HepG2 (cell line): ENCODE results near the gene OAF. TPM values are rescaled to one million over a fixed set of nuclear protein-coding genes. Genes with fewer than 3 reads are reported as not detected.

Source experiments
- CCDC6 ChIP-seq: sonication (generic); formaldehyde crosslinking; IDR thresholded peaks from 2 replicates; pipeline ENCODE4 v1.8.1; 2022; ENCODE audit warnings: mild to moderate bottlenecking, missing genetic modification reagents, moderate library complexity
- CENPT ChIP-seq: sonication (generic); formaldehyde crosslinking; IDR thresholded peaks from 2 replicates; pipeline ENCODE4 v1.8.0; 2022; ENCODE audit warnings: low read depth, mild to moderate bottlenecking, moderate library complexity, missing genetic modification reagents
- DRAP1 ChIP-seq: IDR thresholded peaks from 2 replicates; pipeline ENCODE4 v1.6.1; 2016; ENCODE audit warnings: missing genetic modification reagents, missing compliant biosample characterization
- GTF3A ChIP-seq: sonication (generic); formaldehyde crosslinking; conservative IDR thresholded peaks from 2 replicates; pipeline ENCODE4 v1.4.0; 2020; ENCODE audit warnings: mild to moderate bottlenecking, missing genetic modification reagents
- HMG20B ChIP-seq: conservative IDR thresholded peaks from 2 replicates; pipeline ENCODE4 v1.6.1; 2016; ENCODE audit warnings: missing genetic modification reagents, missing compliant biosample characterization
- KAT7 ChIP-seq: IDR thresholded peaks from 2 replicates; pipeline ENCODE4 v1.6.1; 2018; ENCODE audit warnings: borderline replicate concordance, missing compliant biosample characterization
- KDM6A ChIP-seq: IDR thresholded peaks from 2 replicates; pipeline ENCODE4 v1.6.1; 2016; ENCODE audit warnings: low read depth
- RNF2 ChIP-seq: fragments of 450-650 bp; conservative IDR thresholded peaks from 2 replicates; pipeline ENCODE4 v1.6.1; 2016; ENCODE audit warnings: low read depth
- SALL1 ChIP-seq: sonication (generic); formaldehyde crosslinking; IDR thresholded peaks from 2 replicates; pipeline ENCODE4 v1.8.0; 2022; ENCODE audit warnings: mild to moderate bottlenecking, missing genetic modification reagents
- SOX13 ChIP-seq, 3 experiments: fragments of 450-650 bp in 1 of 3; sonication (generic) in 1 of 3; formaldehyde crosslinking in 1 of 3; IDR thresholded peaks in 2 of 3; conservative IDR thresholded peaks in 1 of 3; 2 replicates each; pipeline versions ENCODE4 v1.5.0 to v1.6.1; 2016 to 2020; ENCODE audit warnings: antibody characterized with exemption in 1 of 3, mild to moderate bottlenecking in 1 of 3, missing compliant biosample characterization in 1 of 3, missing genetic modification reagents in 1 of 3, moderate library complexity in 1 of 3
- SOX6 ChIP-seq, 2 experiments: fragments of 450-650 bp in 1 of 2; sonication (generic) in 1 of 2; formaldehyde crosslinking in 1 of 2; IDR thresholded peaks; 2 replicates each; pipeline versions ENCODE4 v1.4.0 to v1.6.1; 2017 to 2020; ENCODE audit warnings: antibody characterized with exemption in 1 of 2, mild to moderate bottlenecking in 1 of 2, missing genetic modification reagents in 1 of 2
- SP1 ChIP-seq, 2 experiments: fragments of 450-650 bp in 1 of 2; sonication (generic) in 1 of 2; formaldehyde crosslinking in 1 of 2; IDR thresholded peaks; 2 replicates each; pipeline versions ENCODE4 v1.4.0 to v1.6.1; 2016 to 2020; ENCODE audit warnings: missing genetic modification reagents in 1 of 2
- ZBTB7B ChIP-seq: sonication (generic); formaldehyde crosslinking; IDR thresholded peaks from 2 replicates; pipeline ENCODE4 v1.4.0; 2020; ENCODE audit warnings: missing genetic modification reagents
- ZFX ChIP-seq: sonication (generic); formaldehyde crosslinking; IDR thresholded peaks from 2 replicates; pipeline ENCODE4 v1.4.0; 2020; ENCODE audit warnings: mild to moderate bottlenecking, low read depth, missing genetic modification reagents, moderate library complexity
- ZNF263 ChIP-seq: sonication (generic); formaldehyde crosslinking; IDR thresholded peaks from 2 replicates; pipeline ENCODE4 v1.4.0; 2020; ENCODE audit warnings: missing genetic modification reagents
- ZNF503 ChIP-seq: sonication (generic); formaldehyde crosslinking; IDR thresholded peaks from 2 replicates; pipeline ENCODE4 v1.4.0; 2020; ENCODE audit warnings: missing genetic modification reagents
- ZNF605 ChIP-seq: sonication (generic); formaldehyde crosslinking; IDR thresholded peaks from 2 replicates; pipeline ENCODE4 v1.8.0; 2022; ENCODE audit warnings: mild to moderate bottlenecking, missing genetic modification reagents
- ZNF639 ChIP-seq: conservative IDR thresholded peaks from 2 replicates; pipeline ENCODE4 v1.6.1; 2018; ENCODE audit warnings: missing genetic modification reagents
- ZSCAN22 ChIP-seq: sonication (generic); formaldehyde crosslinking; IDR thresholded peaks from 2 replicates; pipeline ENCODE4 v1.4.0; 2020; ENCODE audit warnings: mild to moderate bottlenecking, missing genetic modification reagents
- polyA plus RNA-seq, 8 experiments: library from polyadenylated mRNA; depleted of rRNA in 3 of 8; stranded (reverse) in 7 of 8; unstranded in 1 of 8; fragments of >200 nt; fragmentation: Illumina TruSeq in 4 of 8; extraction: Trizol in 4 of 8; gene quantifications; 2 replicates each; pipeline versions ENCODE4 v1.2.1 to v1.2.3, GENCODE V29; 2011 to 2016; ENCODE audit warnings: low read depth in 4 of 8, missing spikeins in 1 of 8, mixed read lengths in 1 of 8; ENCODE audit not compliant: insufficient read depth in 1 of 8
- total RNA-seq, 5 experiments: library from RNA; depleted of rRNA; stranded (reverse); fragments of >200 nt; fragmentation: Illumina TruSeq; extraction: Trizol; gene quantifications; 2 replicates each; pipeline ENCODE4 v1.2.3, GENCODE V29; 2016; ENCODE audit warnings: low read depth in 1 of 5
- TF ChIP-seq, protein P1 (sequence below): sonication (generic); formaldehyde crosslinking; IDR thresholded peaks from 2 replicates; pipeline ENCODE4 v1.5.0; 2020; ENCODE audit warnings: missing genetic modification reagents
- TF ChIP-seq, protein P2 (sequence below): sonication (generic); formaldehyde crosslinking; IDR thresholded peaks from 2 replicates; pipeline ENCODE4 v1.4.0; 2020; ENCODE audit warnings: mild to moderate bottlenecking, low read depth, missing genetic modification reagents

The OAF gene
- total and polyA plus RNA-seq, 2 of the 13 experiments (the other 11 are each of a cell fraction or from before 2014, with no cell fraction given) = 63.7 to 94.6 TPM

- TF ChIP-seq, protein P1, sequence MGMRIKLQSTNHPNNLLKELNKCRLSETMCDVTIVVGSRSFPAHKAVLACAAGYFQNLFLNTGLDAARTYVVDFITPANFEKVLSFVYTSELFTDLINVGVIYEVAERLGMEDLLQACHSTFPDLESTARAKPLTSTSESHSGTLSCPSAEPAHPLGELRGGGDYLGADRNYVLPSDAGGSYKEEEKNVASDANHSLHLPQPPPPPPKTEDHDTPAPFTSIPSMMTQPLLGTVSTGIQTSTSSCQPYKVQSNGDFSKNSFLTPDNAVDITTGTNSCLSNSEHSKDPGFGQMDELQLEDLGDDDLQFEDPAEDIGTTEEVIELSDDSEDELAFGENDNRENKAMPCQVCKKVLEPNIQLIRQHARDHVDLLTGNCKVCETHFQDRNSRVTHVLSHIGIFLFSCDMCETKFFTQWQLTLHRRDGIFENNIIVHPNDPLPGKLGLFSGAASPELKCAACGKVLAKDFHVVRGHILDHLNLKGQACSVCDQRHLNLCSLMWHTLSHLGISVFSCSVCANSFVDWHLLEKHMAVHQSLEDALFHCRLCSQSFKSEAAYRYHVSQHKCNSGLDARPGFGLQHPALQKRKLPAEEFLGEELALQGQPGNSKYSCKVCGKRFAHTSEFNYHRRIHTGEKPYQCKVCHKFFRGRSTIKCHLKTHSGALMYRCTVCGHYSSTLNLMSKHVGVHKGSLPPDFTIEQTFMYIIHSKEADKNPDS (CRISPR knock-in tag) = no peak
- TF ChIP-seq ZSCAN22 (CRISPR knock-in tag) = no peak
- TF ChIP-seq ZNF605 (CRISPR knock-in tag) = 0 out of 2 replicates have a peak, but pooled peaks have one; percentile 34
- 0 out of 2 replicates have a peak, but pooled peaks have one; percentile 8 for TF ChIP-seq CENPT
- TF ChIP-seq SALL1 (CRISPR knock-in tag) = peak; percentile 26
- TF ChIP-seq, protein P2, sequence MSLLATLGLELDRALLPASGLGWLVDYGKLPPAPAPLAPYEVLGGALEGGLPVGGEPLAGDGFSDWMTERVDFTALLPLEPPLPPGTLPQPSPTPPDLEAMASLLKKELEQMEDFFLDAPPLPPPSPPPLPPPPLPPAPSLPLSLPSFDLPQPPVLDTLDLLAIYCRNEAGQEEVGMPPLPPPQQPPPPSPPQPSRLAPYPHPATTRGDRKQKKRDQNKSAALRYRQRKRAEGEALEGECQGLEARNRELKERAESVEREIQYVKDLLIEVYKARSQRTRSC = 0 out of 2 replicates have a peak, but pooled peaks have one; percentile 47
- TF ChIP-seq DRAP1 (CRISPR knock-in tag) = peak; percentile 53; the same call in 1 of the 2 replicates
- TF ChIP-seq SOX13 (IDR thresholded peaks at IDR 0.05) = no peak
- peak in 1 of 2 experiments; percentile 35; a peak in 1 of 4 replicates for TF ChIP-seq SOX13 (CRISPR knock-in tag; conservative IDR thresholded peaks at IDR 0.05 in 1 of 2, IDR thresholded peaks at IDR 0.05 in 1 of 2)
- TF ChIP-seq KAT7 (CRISPR knock-in tag) = peak; percentile 19; the same call in 1 of the 2 replicates
- TF ChIP-seq CCDC6 (CRISPR knock-in tag) = peak; percentile 62; the same call in 1 of the 2 replicates
- no peak for TF ChIP-seq SP1 (IDR thresholded peaks at IDR 0.05)
- TF ChIP-seq SP1 (CRISPR knock-in tag; IDR thresholded peaks at IDR 0.05) = 0 out of 2 replicates have a peak, but pooled peaks have one; percentile 22
- TF ChIP-seq RNF2 = peak; percentile 52; the same call in 1 of the 2 replicates
- no peak for TF ChIP-seq KDM6A (CRISPR knock-in tag)
- no peak for TF ChIP-seq SOX6 (IDR thresholded peaks at IDR 0.05)
- peak; percentile 31; the same call in 1 of the 2 replicates for TF ChIP-seq SOX6 (CRISPR knock-in tag; IDR thresholded peaks at IDR 0.05)
- TF ChIP-seq HMG20B (CRISPR knock-in tag) = 0 out of 2 replicates have a peak, but pooled peaks have one; percentile 24
- peak; percentile 33; the same call in 1 of the 2 replicates for TF ChIP-seq ZBTB7B
- peak; percentile 53 for TF ChIP-seq ZFX (CRISPR knock-in tag)
- peak; percentile 66; the same call in 1 of the 2 replicates for TF ChIP-seq ZNF263 (CRISPR knock-in tag)
- TF ChIP-seq ZNF639 (CRISPR knock-in tag) = no peak
- TF ChIP-seq GTF3A (CRISPR knock-in tag) = no peak
- TF ChIP-seq ZNF503 = no peak; the same call in 1 of the 2 replicates
Observed at GRCh38 chr11:120210626-120211521, at the start of gene OAF (continued).
